ENCODE measurements around the gene PDE1C. TPM values are rescaled to one million over a fixed set of nuclear protein-coding genes. Genes with fewer than 3 reads are reported as not detected.

The PDE1C gene
- total RNA-seq, 1 experiment from 2014 or later = 14.1 TPM

DNA sequence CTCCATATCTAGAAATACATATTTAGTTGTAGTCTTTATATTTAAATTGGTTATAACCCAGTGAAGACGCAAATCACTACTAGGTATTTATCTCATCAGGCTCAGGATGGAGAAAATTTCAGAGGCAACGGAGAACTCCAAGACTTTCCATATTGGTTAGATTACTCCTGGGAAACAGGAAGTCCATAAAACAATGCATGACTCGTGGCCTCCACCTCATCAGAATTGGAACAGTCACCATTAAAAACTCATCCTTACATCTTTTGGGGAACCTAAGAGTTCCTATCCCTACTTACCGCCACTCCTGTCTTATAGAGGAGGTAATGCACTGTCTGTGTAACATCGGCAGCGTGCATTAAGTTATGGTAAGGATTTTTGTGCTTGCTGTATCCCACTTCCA lies 205.6 kb downstream of the PDE1C start:
- no peak overlapping the region for H2AFZ ChIP-seq (ENCODE audit: low read length)
- no peak overlapping the region for H3K4me3 ChIP-seq (ENCODE audit: low read length)
- ChIA-PET POLR2A (ENCODE audit: unreplicated experiment) (no interaction called here), CTCF (no interaction called here)
- TF ChIP-seq EZH2phosphoT487 (IDR thresholded peaks at IDR 0.05; ENCODE audit: borderline replicate concordance, low read length) = no peak
- TF ChIP-seq, protein P1, sequence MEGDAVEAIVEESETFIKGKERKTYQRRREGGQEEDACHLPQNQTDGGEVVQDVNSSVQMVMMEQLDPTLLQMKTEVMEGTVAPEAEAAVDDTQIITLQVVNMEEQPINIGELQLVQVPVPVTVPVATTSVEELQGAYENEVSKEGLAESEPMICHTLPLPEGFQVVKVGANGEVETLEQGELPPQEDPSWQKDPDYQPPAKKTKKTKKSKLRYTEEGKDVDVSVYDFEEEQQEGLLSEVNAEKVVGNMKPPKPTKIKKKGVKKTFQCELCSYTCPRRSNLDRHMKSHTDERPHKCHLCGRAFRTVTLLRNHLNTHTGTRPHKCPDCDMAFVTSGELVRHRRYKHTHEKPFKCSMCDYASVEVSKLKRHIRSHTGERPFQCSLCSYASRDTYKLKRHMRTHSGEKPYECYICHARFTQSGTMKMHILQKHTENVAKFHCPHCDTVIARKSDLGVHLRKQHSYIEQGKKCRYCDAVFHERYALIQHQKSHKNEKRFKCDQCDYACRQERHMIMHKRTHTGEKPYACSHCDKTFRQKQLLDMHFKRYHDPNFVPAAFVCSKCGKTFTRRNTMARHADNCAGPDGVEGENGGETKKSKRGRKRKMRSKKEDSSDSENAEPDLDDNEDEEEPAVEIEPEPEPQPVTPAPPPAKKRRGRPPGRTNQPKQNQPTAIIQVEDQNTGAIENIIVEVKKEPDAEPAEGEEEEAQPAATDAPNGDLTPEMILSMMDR (conservative IDR thresholded peaks at IDR 0.05; ENCODE audit: low read depth, low read length) = no peak
- no peak for TF ChIP-seq EZH2 (IDR thresholded peaks at IDR 0.05; ENCODE audit: low read length, unreplicated experiment)
- ATAC-seq = no peak
- intact Hi-C loops (cut with micrococcal nuclease) = no loop called here
- peak; percentile 2 for DNase-seq
- no peaks in the 10 kb centered on the region for H3K27me3 ChIP-seq (ENCODE audit: low read length)
- H3K36me3 ChIP-seq (ENCODE audit: low read depth, low read length) = no peaks in the 10 kb centered on the region
- H3K79me2 ChIP-seq (ENCODE audit: low read length) = no peaks in the 10 kb centered on the region
- H3K27ac ChIP-seq (ENCODE audit: low read length) = no peak overlapping the region
- no TSS peak for BruUV-seq (replicated peaks)
- H3K4me1 ChIP-seq (ENCODE audit: insufficient read depth, low read length) = peaks cover 10% of the 10 kb centered on the region; the same call in 1 of the 2 replicates
- H3K9me2 ChIP-seq (replicated peaks; ENCODE audit: low read length) = no peaks in the 10 kb centered on the region
- H4K20me1 ChIP-seq (ENCODE audit: low read length) = no peaks in the 10 kb centered on the region
- peaks cover 7% of the 10 kb centered on the region; the same call in 1 of the 2 replicates for H3K9me3 ChIP-seq (ENCODE audit: low read length)
- no peak overlapping the region for H3K9ac ChIP-seq (ENCODE audit: low read length)
- H3K4me2 ChIP-seq (ENCODE audit: low read length) = no peak overlapping the region
- no peaks in the 10 kb centered on the region for H3F3A ChIP-seq (ENCODE audit: low read length, unreplicated experiment)

DNA sequence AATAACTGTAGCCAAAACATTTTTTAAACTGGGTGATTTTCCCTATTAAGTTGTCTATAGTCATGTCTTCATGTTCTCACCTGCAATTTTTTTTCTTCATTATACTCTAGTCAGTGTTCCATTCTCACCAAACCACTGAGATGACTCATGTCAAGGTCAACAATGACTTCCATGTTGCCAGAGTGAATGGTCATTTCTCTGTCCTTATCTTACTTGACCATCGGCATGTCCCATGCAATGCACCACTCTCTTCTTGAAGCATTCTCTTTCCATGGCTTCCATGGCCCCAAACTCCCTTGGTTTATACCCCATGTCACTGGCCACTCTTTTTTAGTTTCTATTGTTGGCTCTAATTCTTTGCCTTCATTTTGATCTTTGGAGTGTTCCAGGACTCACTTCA lies 209.3 kb downstream of the PDE1C start:
- H3K79me2 ChIP-seq (ENCODE audit: low read length) = no peaks in the 10 kb centered on the region
- H2AFZ ChIP-seq (ENCODE audit: low read length) = no peak overlapping the region
- intact Hi-C loops (cut with micrococcal nuclease) = no loop called here
- no TSS peak for BruUV-seq (replicated peaks)
- DNase-seq = peak; percentile 79
- ChIA-PET CTCF (no interaction called here), POLR2A (ENCODE audit: unreplicated experiment) (no interaction called here)
- no peak overlapping the region for H3K27ac ChIP-seq (ENCODE audit: low read length)
- H3K27me3 ChIP-seq (ENCODE audit: low read length) = no peaks in the 10 kb centered on the region
- H3K9ac ChIP-seq (ENCODE audit: low read length) = no peak overlapping the region
- no peaks in the 10 kb centered on the region for H3K9me2 ChIP-seq (replicated peaks; ENCODE audit: low read length)
- no peak overlapping the region for H3K4me2 ChIP-seq (ENCODE audit: low read length)
- H3F3A ChIP-seq (ENCODE audit: low read length, unreplicated experiment) = no peaks in the 10 kb centered on the region
- peaks cover 10% of the 10 kb centered on the region; the same call in 1 of the 2 replicates for H3K4me1 ChIP-seq (ENCODE audit: insufficient read depth, low read length)
- TF ChIP-seq EZH2phosphoT487 (IDR thresholded peaks at IDR 0.05; ENCODE audit: borderline replicate concordance, low read length) (no peak), EZH2 (IDR thresholded peaks at IDR 0.05; ENCODE audit: low read length, unreplicated experiment) (no peak)
- TF ChIP-seq, protein P1 (conservative IDR thresholded peaks at IDR 0.05; ENCODE audit: low read depth, low read length) = no peak
- no peaks in the 10 kb centered on the region for H4K20me1 ChIP-seq (ENCODE audit: low read length)
- no peaks in the 10 kb centered on the region for H3K36me3 ChIP-seq (ENCODE audit: low read depth, low read length)
- ATAC-seq = peak; percentile 95
- no peak overlapping the region for H3K4me3 ChIP-seq (ENCODE audit: low read length)
- H3K9me3 ChIP-seq (ENCODE audit: low read length) = no peaks in the 10 kb centered on the region

DNA sequence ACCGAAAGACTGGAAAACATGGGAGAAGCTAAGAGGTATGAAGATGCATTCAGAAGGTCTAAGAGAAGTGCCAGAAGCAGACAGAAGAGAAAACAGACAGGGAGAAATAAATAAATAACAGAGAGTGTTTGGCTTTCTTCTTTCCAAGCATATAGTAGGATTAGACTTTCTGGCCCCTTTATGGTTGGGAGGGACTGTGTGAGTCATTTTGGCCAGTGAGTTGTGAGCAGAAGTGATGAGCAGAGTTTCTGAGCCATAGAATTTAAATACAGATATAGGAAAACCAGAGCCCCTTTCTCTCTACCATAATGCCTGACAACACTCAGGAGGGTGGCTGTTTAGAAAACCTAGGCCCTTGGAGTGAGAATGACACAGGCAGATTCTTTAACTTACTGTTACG lies 212.2 kb downstream of the PDE1C start:
- no peak overlapping the region for H3K4me2 ChIP-seq (ENCODE audit: low read length)
- no peaks in the 10 kb centered on the region for H3K27me3 ChIP-seq (ENCODE audit: low read length)
- no peaks in the 10 kb centered on the region for H3F3A ChIP-seq (ENCODE audit: low read length, unreplicated experiment)
- no peaks in the 10 kb centered on the region for H3K79me2 ChIP-seq (ENCODE audit: low read length)
- no TSS peak for BruUV-seq (replicated peaks)
- no peak overlapping the region for H3K4me3 ChIP-seq (ENCODE audit: low read length)
- ChIA-PET POLR2A (ENCODE audit: unreplicated experiment) (no interaction called here), CTCF (no interaction called here)
- no peaks in the 10 kb centered on the region for H3K9me3 ChIP-seq (ENCODE audit: low read length)
- H2AFZ ChIP-seq (ENCODE audit: low read length) = no peak overlapping the region
- TF ChIP-seq EZH2 (IDR thresholded peaks at IDR 0.05; ENCODE audit: low read length, unreplicated experiment) (no peak), EZH2phosphoT487 (IDR thresholded peaks at IDR 0.05; ENCODE audit: borderline replicate concordance, low read length) (no peak)
- TF ChIP-seq, protein P1 (conservative IDR thresholded peaks at IDR 0.05; ENCODE audit: low read depth, low read length) = no peak
- peak; percentile 12 for DNase-seq
- no peak overlapping the region for H3K27ac ChIP-seq (ENCODE audit: low read length)
- no peak overlapping the region for H3K9ac ChIP-seq (ENCODE audit: low read length)
- no peaks in the 10 kb centered on the region for H3K36me3 ChIP-seq (ENCODE audit: low read depth, low read length)
- H3K4me1 ChIP-seq (ENCODE audit: insufficient read depth, low read length) = peaks cover 10% of the 10 kb centered on the region; the same call in 1 of the 2 replicates
- peak; percentile 50; the same call in 1 of the 2 replicates for ATAC-seq
- no peaks in the 10 kb centered on the region for H4K20me1 ChIP-seq (ENCODE audit: low read length)
- H3K9me2 ChIP-seq (replicated peaks; ENCODE audit: low read length) = no peaks in the 10 kb centered on the region
- intact Hi-C loops (cut with micrococcal nuclease) = no loop called here
